ENCODE results near the gene PRKCB. TPM values are rescaled to one million over a fixed set of nuclear protein-coding genes. Genes with fewer than 3 reads are reported as not detected.

The PRKCB gene
- polyA plus RNA-seq, 3 donors, result 57.4 to 87.4 (median 75.5) TPM

GRCh38 chr16:23990507-23990906 is 154.7 kb downstream of the PRKCB start:
- Histone ChIP-seq H3K4me2 (replicated peaks; ENCODE audit: extremely low read depth, low read length, poor library complexity, severe bottlenecking) (no peak overlapping the region), H3K9ac (ENCODE audit: insufficient read depth, low read length, poor library complexity, severe bottlenecking) (no peak overlapping the region), H3K79me2 (ENCODE audit: insufficient read depth, low read length) (peaks cover 30% of the 10 kb centered on the region), H3K27ac (ENCODE audit: low read depth in 1 of 2, low read length in 2 of 2) (no peak overlapping the region), H2AFZ (ENCODE audit: insufficient read depth, low read depth, low read length, poor library complexity, severe bottlenecking) (no peak overlapping the region), H3K4me1 (ENCODE audit: control insufficient read depth in 1 of 2, insufficient read depth in 2 of 2, low read length in 2 of 2) (no peaks in the 10 kb centered on the region), H3K27me3 (ENCODE audit: control insufficient read depth in 2 of 2, insufficient read depth in 2 of 2, low read length in 2 of 2) (no peaks in the 10 kb centered on the region), H3K9me3 (replicated peaks in 1 of 2; ENCODE audit: control insufficient read depth in 1 of 2, insufficient read depth in 1 of 2, low read length in 2 of 2) (no peaks in the 10 kb centered on the region), H3K4me3 (replicated peaks in 1 of 3; ENCODE audit: low read depth in 2 of 3, low read length in 3 of 3) (no peak overlapping the region), H3K36me3 (replicated peaks in 1 of 2; ENCODE audit: control insufficient read depth in 1 of 2, insufficient read depth in 2 of 2, low read length in 2 of 2) (peaks cover 23 to 72% of the 10 kb centered on the region in 2 donors), H4K20me1 (ENCODE audit: insufficient read depth, low read length) (peaks cover 97% of the 10 kb centered on the region)
- Mint-ChIP-seq H3K4me3 (no peak overlapping the region), H3K4me1 (no peaks in the 10 kb centered on the region), H3K27ac (peak overlapping the region in 2 of 7 donors; percentile 76 to 77), H3K36me3 (peaks cover 42 to 68% of the 10 kb centered on the region in 2 donors), H3K9me3 (peaks cover 0 to 3% (median 0%) of the 10 kb centered on the region in 7 donors), H3K27me3 (ENCODE audit: low read depth in 3 of 3) (peaks cover 0 to 1% (median 0%) of the 10 kb centered on the region in 3 donors)
- intact Hi-C loops (cut with micrococcal nuclease), result no loop called here
- TF ChIP-seq CTCF (IDR thresholded peaks at IDR 0.05), result no peak
- WGBS (ENCODE audit: insufficient coverage), result 100% methylated on average over 1 of the region's 3 CpGs
- no peak for DNase-seq

- intact Hi-C loops (cut with micrococcal nuclease), result no loop called here
- Mint-ChIP-seq H3K27ac (peak overlapping the region in 2 of 7 donors; percentile 22 to 77), H3K9me3 (peaks cover 0 to 3% (median 0%) of the 10 kb centered on the region in 7 donors), H3K4me3 (no peak overlapping the region), H3K4me1 (no peaks in the 10 kb centered on the region), H3K27me3 (ENCODE audit: low read depth in 3 of 3) (peaks cover 0 to 1% (median 0%) of the 10 kb centered on the region in 3 donors), H3K36me3 (peaks cover 48 to 73% of the 10 kb centered on the region in 2 donors)
- H2AFZ ChIP-seq (ENCODE audit: insufficient read depth, low read depth, low read length, poor library complexity, severe bottlenecking), result no peak overlapping the region
- H3K9ac ChIP-seq (ENCODE audit: insufficient read depth, low read length, poor library complexity, severe bottlenecking), result no peak overlapping the region
- no peak overlapping the region for H3K4me2 ChIP-seq (replicated peaks; ENCODE audit: extremely low read depth, low read length, poor library complexity, severe bottlenecking)
- DNase-seq, result no peak
- H3K4me3 ChIP-seq (replicated peaks in 1 of 3; ENCODE audit: low read depth in 2 of 3, low read length in 3 of 3), result no peak overlapping the region
- H4K20me1 ChIP-seq (ENCODE audit: insufficient read depth, low read length), result peaks cover 97% of the 10 kb centered on the region
- no peaks in the 10 kb centered on the region for H3K4me1 ChIP-seq (ENCODE audit: control insufficient read depth in 1 of 2, insufficient read depth in 2 of 2, low read length in 2 of 2)
- no peak for TF ChIP-seq CTCF (IDR thresholded peaks at IDR 0.05)
- H3K27me3 ChIP-seq (ENCODE audit: control insufficient read depth in 2 of 2, insufficient read depth in 2 of 2, low read length in 2 of 2), result no peaks in the 10 kb centered on the region
- peaks cover 30% of the 10 kb centered on the region for H3K79me2 ChIP-seq (ENCODE audit: insufficient read depth, low read length)
- no peak overlapping the region for H3K27ac ChIP-seq (ENCODE audit: low read depth in 1 of 2, low read length in 2 of 2)
- no peaks in the 10 kb centered on the region for H3K9me3 ChIP-seq (replicated peaks in 1 of 2; ENCODE audit: control insufficient read depth in 1 of 2, insufficient read depth in 1 of 2, low read length in 2 of 2)
- peaks cover 28 to 77% of the 10 kb centered on the region in 2 donors for H3K36me3 ChIP-seq (replicated peaks in 1 of 2; ENCODE audit: control insufficient read depth in 1 of 2, insufficient read depth in 2 of 2, low read length in 2 of 2)
These were observed 155.3 kb downstream of the PRKCB start for GRCh38 chr16:23991066-23991465.

All from CD14-positive monocyte (primary cell).